Adrenal gland (tissue), 5 donors: ENCODE measurements around the gene PRDM16.

ENCODE experiments used
- CTCF ChIP-seq, 6 experiments: fragments of 450-650 bp in 4 of 6; fragments of 200-600 bp in 2 of 6; sonication (generic) in 1 of 6; IDR thresholded peaks; 1 replicate in 5 of 6; 2 replicates in 1 of 6; pipeline versions ENCODE4 v1.5.1 to v1.8.0; 2016 to 2021; ENCODE audit warnings: antibody characterized with exemption in 6 of 6, mild to moderate bottlenecking in 2 of 6, moderate library complexity in 1 of 6
- POLR2A ChIP-seq, 2 donors: fragments of 450-650 bp; IDR thresholded peaks; one replicate each; pipeline ENCODE4 v1.6.1; 2017; ENCODE audit warnings: antibody characterized with exemption in 2 of 2, mild to moderate bottlenecking in 2 of 2, moderate library complexity in 1 of 2
- donor health status: DM: no; HTN: no; CAD: no.

- TF ChIP-seq CTCF (IDR thresholded peaks at IDR 0.05) (no peak), POLR2A (IDR thresholded peaks at IDR 0.05) (no peak)
Measured at GRCh38 chr1:3266870-3267549, 198.0 kb downstream of the PRDM16 start.
